Measurements from ENCODE around the gene ACTR3. TPM values are rescaled to one million over a fixed set of nuclear protein-coding genes. Genes with fewer than 3 reads are reported as not detected.

The ACTR3 gene
- total RNA-seq, 1 donor from 2014 or later: 649 TPM

GRCh38 chr2:113898081-113898480, 8.2 kb downstream of the ACTR3 start:
- intact Hi-C loops (cut with micrococcal nuclease): loop anchor here (10.0 kb wide), 1 partner anchor 47 kb away; no protein-coding TSS in a partner anchor

DNA sequence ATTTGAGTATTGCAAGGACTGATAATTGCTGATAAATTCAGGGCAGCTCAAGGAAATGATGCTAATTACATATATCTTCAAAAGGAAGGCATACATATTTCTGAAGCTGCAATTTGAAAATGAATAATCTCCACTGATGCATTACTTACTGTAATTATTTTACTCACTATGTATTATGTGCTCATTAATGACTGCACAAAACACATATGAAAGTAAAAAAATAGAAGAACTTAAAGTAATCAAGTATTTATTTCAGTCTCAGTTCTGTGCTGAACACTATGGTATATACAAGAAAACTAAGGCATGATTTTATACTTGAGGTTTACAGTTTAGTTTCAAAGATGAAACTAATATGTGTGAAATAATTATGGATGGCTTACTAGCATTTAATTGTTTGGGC, 9.3 kb downstream of the ACTR3 start:
- intact Hi-C loops (cut with micrococcal nuclease): loop anchor here (10.0 kb wide), 1 partner anchor 46 kb away; no protein-coding TSS in a partner anchor

- intact Hi-C loops (cut with micrococcal nuclease): no loop called here
Measured at GRCh38 chr2:113901943-113902342, 12.1 kb downstream of the ACTR3 start.

DNA sequence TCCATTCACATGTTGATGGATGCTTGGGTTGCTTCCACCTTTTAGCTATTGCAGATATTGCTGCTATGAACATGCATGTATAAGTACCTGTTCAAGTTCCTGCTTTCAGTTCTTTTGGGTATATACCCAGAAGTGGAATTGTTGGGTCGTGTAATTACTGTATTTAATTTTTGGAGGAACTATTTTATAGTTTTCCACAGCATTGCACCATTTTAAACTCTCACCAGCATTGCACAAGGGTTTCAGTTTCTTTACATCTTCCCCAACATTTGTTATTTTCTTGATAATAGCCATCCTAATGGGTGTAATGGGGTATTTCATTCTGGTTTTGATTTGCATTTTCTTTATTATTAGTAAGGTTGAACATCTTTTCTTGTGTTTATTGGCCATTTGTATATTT, 16.0 kb downstream of the ACTR3 start:
- intact Hi-C loops (cut with micrococcal nuclease): no loop called here

DNA sequence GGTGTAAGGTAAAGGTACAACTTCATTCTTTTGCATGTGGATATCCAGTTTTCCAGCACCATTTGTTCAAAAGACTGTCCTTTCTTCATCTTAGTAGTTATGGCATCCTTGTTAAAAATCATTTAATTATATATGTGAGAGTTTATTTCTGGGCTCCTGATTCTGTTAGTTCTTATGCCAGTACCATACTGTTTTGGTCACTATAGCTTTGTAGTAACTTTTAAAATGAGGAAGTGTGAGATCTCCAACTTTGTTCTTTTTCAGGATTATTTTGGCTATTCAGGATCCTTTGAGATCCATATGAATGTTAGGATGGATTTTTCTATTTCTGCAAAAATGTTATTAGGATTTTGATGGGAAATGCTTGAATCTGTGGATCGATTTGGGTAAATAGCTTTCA, 16.8 kb downstream of the ACTR3 start:
- intact Hi-C loops (cut with micrococcal nuclease): no loop called here

GRCh38 chr2:113907297-113907696, 17.4 kb downstream of the ACTR3 start:
- intact Hi-C loops (cut with micrococcal nuclease): no loop called here

GRCh38 chr2:113910110-113910717, 20.3 kb downstream of the ACTR3 start:
- intact Hi-C loops (cut with micrococcal nuclease): no loop called here

DNA sequence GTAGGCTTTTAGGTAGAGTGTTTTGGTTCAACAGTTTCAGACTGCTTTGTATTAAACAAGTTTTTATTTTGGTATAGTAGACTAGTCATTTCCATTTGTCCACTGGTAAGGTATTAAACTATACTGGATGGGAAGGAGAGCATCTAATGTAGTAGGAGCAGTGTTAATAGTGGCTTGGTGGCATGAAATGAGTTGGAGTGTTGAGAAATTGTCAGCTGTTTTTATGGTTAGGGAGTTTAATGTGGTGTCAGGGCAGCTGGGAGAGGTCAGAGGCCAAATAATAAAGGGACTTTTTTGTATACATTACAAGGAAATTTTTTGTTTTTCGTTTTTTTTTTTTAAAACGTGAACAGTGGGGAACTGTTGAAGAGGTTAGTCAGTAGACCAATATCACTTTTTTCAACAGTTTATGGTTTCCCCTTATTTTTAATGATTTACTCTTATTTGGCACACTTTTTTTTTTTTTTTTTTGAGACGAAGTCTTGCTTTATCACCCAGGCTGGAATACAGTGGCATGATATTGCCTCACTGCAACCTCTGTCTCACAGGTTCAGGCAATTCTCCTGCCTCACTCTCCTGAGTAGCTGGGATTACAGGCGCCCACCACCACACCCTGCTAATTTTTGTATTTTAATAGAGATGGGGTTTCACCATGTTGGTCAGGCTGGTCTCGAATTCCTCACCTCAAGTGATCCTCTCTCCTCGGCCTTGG, 21.2 kb downstream of the ACTR3 start:
- intact Hi-C loops (cut with micrococcal nuclease): no loop called here

- intact Hi-C loops (cut with micrococcal nuclease): no loop called here
Measured at GRCh38 chr2:113915082-113915819, 25.4 kb downstream of the ACTR3 start.

DNA sequence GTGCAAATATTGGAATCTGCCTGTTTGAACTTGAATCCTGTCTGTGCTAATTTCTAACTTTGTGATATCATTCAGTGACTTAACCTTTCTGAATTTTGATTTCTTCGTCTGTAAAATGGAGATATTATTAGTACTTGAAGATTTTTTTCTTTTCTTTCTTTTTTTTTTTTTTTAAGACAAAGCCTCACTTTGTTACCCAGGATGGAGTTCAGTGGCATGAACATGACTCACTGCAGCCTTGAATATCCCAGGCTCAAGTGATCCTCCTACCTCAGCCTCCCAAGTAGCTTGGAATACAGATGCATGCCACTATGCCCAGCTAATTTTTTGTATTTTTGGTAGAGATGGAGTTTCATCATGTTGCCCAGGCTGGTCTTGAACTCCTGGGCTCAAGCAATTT, 28.3 kb downstream of the ACTR3 start:
- intact Hi-C loops (cut with micrococcal nuclease): no loop called here

GRCh38 chr2:113920996-113921395, 31.1 kb downstream of the ACTR3 start:
- intact Hi-C loops (cut with micrococcal nuclease): loop anchor here (5.0 kb wide), 1 partner anchor 34 kb away; no protein-coding TSS in a partner anchor

DNA sequence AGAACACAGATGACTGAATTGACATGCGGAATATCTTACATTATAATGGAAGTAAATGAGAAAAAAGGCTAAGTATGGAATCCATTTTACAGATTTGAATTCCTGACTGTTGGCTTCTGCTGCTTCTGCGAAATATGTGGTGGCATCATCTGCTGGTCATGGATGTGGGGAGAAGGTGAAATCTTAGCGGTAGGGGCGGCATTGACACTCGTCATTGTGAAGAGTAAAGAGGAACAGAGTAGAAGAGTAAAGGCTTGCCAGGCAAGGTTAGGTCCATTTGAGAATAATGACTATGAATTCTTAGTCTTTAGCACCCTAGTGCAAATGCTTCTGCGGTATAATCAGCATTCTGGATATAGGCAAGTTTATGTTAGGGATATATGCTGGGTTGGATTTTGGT, 32.4 kb downstream of the ACTR3 start:
- intact Hi-C loops (cut with micrococcal nuclease): loop anchor here (5.0 kb wide), 1 partner anchor 35 kb away; no protein-coding TSS in a partner anchor

DNA sequence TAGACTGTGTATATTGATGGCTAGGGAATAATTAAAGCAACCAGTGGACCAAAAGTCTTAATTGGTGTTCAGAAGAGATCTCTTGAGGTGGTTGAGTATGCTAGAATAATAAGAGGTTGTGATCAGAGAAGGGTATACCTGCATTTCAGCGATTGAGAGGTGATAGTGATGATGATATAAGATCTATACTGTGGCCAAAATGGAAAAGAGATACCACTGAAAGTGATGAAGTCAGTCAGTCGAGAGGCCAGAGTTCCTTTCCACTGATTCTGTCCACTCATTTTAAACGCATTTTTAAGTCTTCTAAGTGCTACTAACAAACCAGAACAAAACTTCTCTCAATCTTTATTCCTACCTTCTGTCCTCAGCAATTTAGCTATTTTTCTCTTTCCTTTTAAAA, 32.9 kb downstream of the ACTR3 start:
- intact Hi-C loops (cut with micrococcal nuclease): loop anchor here (5.0 kb wide), 1 partner anchor 35 kb away; no protein-coding TSS in a partner anchor

GRCh38 chr2:113925884-113926283, 36.0 kb downstream of the ACTR3 start:
- intact Hi-C loops (cut with micrococcal nuclease): no loop called here

DNA sequence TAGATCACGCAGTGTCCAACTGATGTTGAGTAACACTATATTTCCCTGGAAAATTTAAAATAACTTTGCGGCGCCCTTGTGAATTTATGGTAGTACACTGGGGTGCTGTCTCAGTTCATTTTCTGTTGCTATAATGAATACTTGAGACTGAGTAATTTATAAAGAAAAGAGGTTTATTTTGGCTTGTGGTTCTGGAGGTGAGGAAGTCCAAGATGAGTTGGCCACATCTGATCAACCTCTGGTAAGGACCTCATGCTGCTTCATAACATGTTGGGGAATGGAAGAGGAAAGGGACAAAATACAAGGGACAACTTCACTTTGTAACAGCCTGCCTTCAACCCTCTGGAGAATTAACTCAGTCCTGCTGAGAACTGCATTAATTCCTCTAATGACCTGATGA, 36.4 kb downstream of the ACTR3 start:
- intact Hi-C loops (cut with micrococcal nuclease): no loop called here

GRCh38 chr2:113930448-113930847, 40.6 kb downstream of the ACTR3 start:
- intact Hi-C loops (cut with micrococcal nuclease): loop anchor here (5.0 kb wide), 1 partner anchor 37 kb away; no protein-coding TSS in a partner anchor

DNA sequence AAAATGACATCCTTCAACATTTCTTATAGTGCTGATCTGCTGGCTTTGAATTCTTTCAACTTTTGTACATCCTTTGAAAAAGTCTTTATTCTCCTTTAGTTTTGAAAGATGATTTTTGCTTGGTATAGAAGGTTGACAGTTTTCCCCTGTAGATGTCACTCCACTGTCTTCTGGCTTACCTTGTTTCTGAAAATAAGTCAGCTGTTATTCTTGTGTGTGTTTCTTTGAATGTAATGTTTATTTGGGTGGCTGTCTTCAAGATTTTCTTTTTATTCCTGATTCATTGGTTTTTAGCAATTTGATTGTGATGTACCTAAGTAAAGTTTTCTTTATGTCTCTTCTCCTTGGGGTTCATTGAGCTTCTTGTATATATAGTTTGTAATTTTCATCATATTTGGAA, 47.6 kb downstream of the ACTR3 start:
- intact Hi-C loops (cut with micrococcal nuclease): no loop called here

DNA sequence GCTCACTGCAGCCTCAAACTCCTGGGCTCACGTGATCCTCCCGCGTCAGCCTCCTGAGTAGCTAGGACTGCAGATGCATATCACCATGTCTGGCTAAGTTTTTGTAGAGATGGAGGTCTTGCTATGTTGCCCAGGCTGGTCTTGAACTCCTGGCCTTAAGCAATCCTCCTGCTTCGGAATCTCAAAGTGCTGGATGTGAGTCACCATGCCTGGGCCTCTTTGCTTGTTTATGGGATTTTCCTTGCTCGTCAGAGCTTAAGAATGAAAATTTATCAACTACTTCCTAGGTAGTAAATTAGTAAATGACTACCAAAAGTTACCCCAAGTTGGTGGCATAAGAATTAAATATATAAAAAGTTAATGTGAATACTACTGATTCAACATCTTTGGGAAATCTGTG, 51.0 kb downstream of the ACTR3 start:
- intact Hi-C loops (cut with micrococcal nuclease): loop anchor here (10.0 kb wide), 1 partner anchor 46 kb away; the partner anchor contains the start of gene ACTR3

DNA sequence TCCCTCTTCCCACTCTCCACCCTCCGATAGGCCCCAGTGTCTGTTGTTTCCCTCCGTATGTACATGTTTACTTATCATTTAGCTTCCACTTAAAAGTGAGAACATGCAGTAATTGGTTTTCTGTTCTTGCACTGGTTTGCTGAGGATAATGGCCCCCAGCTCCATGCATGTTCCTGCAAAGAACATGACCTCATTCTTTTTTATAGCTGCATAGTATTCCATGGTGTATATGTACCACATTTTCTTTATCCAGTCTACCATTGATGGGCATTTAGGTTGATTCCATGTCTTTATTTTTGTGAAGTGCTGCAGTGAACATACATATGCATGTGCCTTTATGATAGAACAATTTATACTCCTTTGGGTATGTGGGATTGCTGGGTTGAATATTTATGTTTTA, 55.9 kb downstream of the ACTR3 start:
- intact Hi-C loops (cut with micrococcal nuclease): loop anchor here (10.0 kb wide), 1 partner anchor 51 kb away; the partner anchor contains the start of gene ACTR3

DNA sequence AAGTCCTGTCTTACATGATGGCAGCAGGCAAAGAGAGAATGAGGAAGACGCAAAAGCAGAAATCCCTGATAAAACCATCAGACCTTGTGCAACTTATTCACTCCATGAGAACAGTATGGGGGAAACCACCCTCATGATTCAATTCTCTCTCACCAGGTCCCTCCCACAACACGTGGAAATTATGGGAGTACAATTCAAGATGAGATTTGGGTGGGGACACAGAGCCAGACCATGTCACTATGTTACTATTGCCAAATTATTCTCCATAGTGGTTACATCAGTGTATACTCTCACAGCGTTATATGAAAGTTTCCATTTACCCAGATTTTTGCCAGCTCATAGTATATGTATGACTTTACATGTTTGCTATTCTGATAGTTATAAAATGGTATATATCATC, 61.0 kb downstream of the ACTR3 start:
- intact Hi-C loops (cut with micrococcal nuclease): loop anchor here (10.0 kb wide), 1 partner anchor 196 kb away; the partner anchor contains the start of gene SLC35F5

DNA sequence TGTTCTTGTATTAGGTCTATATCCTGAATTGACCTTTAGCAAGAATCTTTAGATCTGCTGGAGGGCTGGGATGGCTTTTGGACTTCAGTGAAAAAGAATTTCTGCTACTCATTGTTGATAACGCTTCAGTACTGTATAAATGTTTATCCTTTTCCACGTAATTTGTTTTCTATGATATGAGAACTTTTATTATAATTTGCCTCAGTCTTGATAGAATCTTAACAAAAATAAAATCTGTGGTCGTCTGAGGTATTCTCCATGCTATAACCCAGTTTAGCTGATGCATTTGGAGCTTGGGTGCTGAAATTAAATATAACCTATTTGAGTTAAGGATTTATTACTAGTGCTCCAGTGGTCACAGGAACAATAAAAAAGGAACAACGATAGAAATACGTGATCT, 71.1 kb downstream of the ACTR3 start:
- intact Hi-C loops (cut with micrococcal nuclease): no loop called here
